Vagina (tissue), 2 donors: ENCODE data around the gene DNPEP. TPM values are rescaled to one million over a fixed set of nuclear protein-coding genes. Genes with fewer than 3 reads are reported as not detected.
A peak's percentile ranks its signal among the peaks of the same experiment; 100 is the strongest.

ENCODE experiments used
- DNase-seq, 2 donors: peaks; one replicate each; pipeline ENCODE4 v3.0.0-alpha.2; 2017; ENCODE audit errors: extremely low spot score in 2 of 2
- H3K27ac ChIP-seq: fragments of 200-600 bp; sonication (generic); one replicate; pipeline ENCODE4 v1.5.1; 2019
- H3K27me3 ChIP-seq: fragments of 200-600 bp; sonication (generic); one replicate; pipeline ENCODE4 v1.5.1; 2019
- H3K36me3 ChIP-seq, 2 donors: fragments of 200-600 bp; sonication (generic); one replicate each; pipeline ENCODE4 v1.5.1; 2017 to 2019
- H3K4me1 ChIP-seq: fragments of 200-600 bp; sonication (generic); one replicate; pipeline ENCODE4 v1.5.1; 2019
- H3K4me3 ChIP-seq, 2 donors: fragments of 200-600 bp; sonication (generic); 1 replicate in 1 of 2; 2 replicates in 1 of 2; pipeline ENCODE4 v1.5.1; 2016 to 2019
- H3K9me3 ChIP-seq: fragments of 200-600 bp; sonication (generic); one replicate; pipeline ENCODE4 v1.5.1; 2019
- CTCF ChIP-seq, 3 experiments: fragments of 450-650 bp in 2 of 3; fragments of 200-600 bp in 1 of 3; sonication (generic) in 1 of 3; IDR thresholded peaks; one replicate each; pipeline ENCODE4 v1.5.1; 2017 to 2019; ENCODE audit warnings: antibody characterized with exemption in 3 of 3, mild to moderate bottlenecking in 2 of 3, moderate library complexity in 2 of 3
- POLR2A ChIP-seq, 2 donors: fragments of 450-650 bp; IDR thresholded peaks; one replicate each; pipeline ENCODE4 v1.6.1; 2017; ENCODE audit warnings: antibody characterized with exemption in 2 of 2, mild to moderate bottlenecking in 2 of 2, moderate library complexity in 2 of 2
- POLR2AphosphoS5 ChIP-seq, 2 donors: sonication (generic); formaldehyde crosslinking; IDR thresholded peaks; one replicate each; pipeline ENCODE4 v1.9.0; 2017; ENCODE audit warnings: antibody characterized with exemption in 2 of 2, mild to moderate bottlenecking in 2 of 2, low read depth in 1 of 2; ENCODE audit not compliant: insufficient read depth in 1 of 2
- intact Hi-C: fragments of 100-400 bp; cut with DNase I; formaldehyde crosslinking; loops from one replicate; pipeline ENCODE4 v1.15.1; 2023
- total RNA-seq: library from RNA; depleted of rRNA; stranded (reverse); fragments of >200 nt; gene quantifications from one replicate; pipeline ENCODE4 v1.2.3, GENCODE V29; 2016

Gene DNPEP
- total RNA-seq, 1 donor from 2014 or later = 62.9 TPM

- Histone ChIP-seq H3K4me1 (peaks cover 10% of the 10 kb centered on the region), H3K36me3 (no peaks in the 10 kb centered on the region), H3K27me3 (no peaks in the 10 kb centered on the region), H3K9me3 (no peaks in the 10 kb centered on the region), H3K27ac (no peak overlapping the region), H3K4me3 (no peak overlapping the region)
- intact Hi-C loops = no loop called here
- no peak for DNase-seq
- no peak for TF ChIP-seq CTCF (IDR thresholded peaks at IDR 0.05)
- no peak for TF ChIP-seq POLR2AphosphoS5 (IDR thresholded peaks at IDR 0.05; ENCODE audit: insufficient read depth in 1 of 2, low read depth in 1 of 2)
- no peak for TF ChIP-seq POLR2A (IDR thresholded peaks at IDR 0.05)
These were observed 30.9 kb downstream of the DNPEP start for GRCh38 chr2:219356834-219357233.

GRCh38 chr2:219354582-219354981 lies 33.1 kb downstream of the DNPEP start:
- no peak overlapping the region for H3K27ac ChIP-seq
- no peaks in the 10 kb centered on the region for H3K9me3 ChIP-seq
- no peak for DNase-seq
- no peaks in the 10 kb centered on the region for H3K36me3 ChIP-seq
- TF ChIP-seq POLR2A (IDR thresholded peaks at IDR 0.05) = no peak
- intact Hi-C loops = no loop called here
- no peak overlapping the region for H3K4me3 ChIP-seq
- no peaks in the 10 kb centered on the region for H3K27me3 ChIP-seq
- peaks cover 10% of the 10 kb centered on the region for H3K4me1 ChIP-seq

- no peak for DNase-seq
- peaks cover 3% of the 10 kb centered on the region for H3K4me1 ChIP-seq
- H3K27me3 ChIP-seq = no peaks in the 10 kb centered on the region
- no peaks in the 10 kb centered on the region for H3K9me3 ChIP-seq
- H3K27ac ChIP-seq = no peak overlapping the region
- intact Hi-C loops = no loop called here
- no peak overlapping the region for H3K4me3 ChIP-seq
- TF ChIP-seq POLR2A (IDR thresholded peaks at IDR 0.05) (no peak), POLR2AphosphoS5 (IDR thresholded peaks at IDR 0.05; ENCODE audit: insufficient read depth in 1 of 2, low read depth in 1 of 2) (no peak), CTCF (IDR thresholded peaks at IDR 0.05) (no peak)
- H3K36me3 ChIP-seq = no peaks in the 10 kb centered on the region
These were observed 34.6 kb downstream of the DNPEP start for GRCh38 chr2:219353129-219353528.

- intact Hi-C loops = no loop called here
- no peaks in the 10 kb centered on the region for H3K27me3 ChIP-seq
- DNase-seq = no peak
- no peaks in the 10 kb centered on the region for H3K36me3 ChIP-seq
- no peak overlapping the region for H3K4me3 ChIP-seq
- no peak overlapping the region for H3K27ac ChIP-seq
- TF ChIP-seq CTCF (IDR thresholded peaks at IDR 0.05) (peak in 1 of 3 experiments; percentile 28), POLR2AphosphoS5 (IDR thresholded peaks at IDR 0.05; ENCODE audit: insufficient read depth in 1 of 2, low read depth in 1 of 2) (no peak)
- no peaks in the 10 kb centered on the region for H3K4me1 ChIP-seq
- no peaks in the 10 kb centered on the region for H3K9me3 ChIP-seq
These were observed 35.2 kb downstream of the DNPEP start for GRCh38 chr2:219352448-219353023.

- no peak overlapping the region for H3K4me3 ChIP-seq
- no peaks in the 10 kb centered on the region for H3K9me3 ChIP-seq
- no peaks in the 10 kb centered on the region for H3K36me3 ChIP-seq
- no peak overlapping the region for H3K27ac ChIP-seq
- DNase-seq = no peak
- no peaks in the 10 kb centered on the region for H3K27me3 ChIP-seq
- TF ChIP-seq POLR2A (IDR thresholded peaks at IDR 0.05) (no peak), POLR2AphosphoS5 (IDR thresholded peaks at IDR 0.05; ENCODE audit: insufficient read depth in 1 of 2, low read depth in 1 of 2) (no peak), CTCF (IDR thresholded peaks at IDR 0.05) (no peak)
- H3K4me1 ChIP-seq = no peaks in the 10 kb centered on the region
- intact Hi-C loops = no loop called here
These were observed 36.9 kb downstream of the DNPEP start for GRCh38 chr2:219350710-219351221.
